Measurements from ENCODE around the gene ICE2.

The ICE2 gene

GRCh38 chr15:60386615-60387014, 92.3 kb downstream of the ICE2 start:
- no peak for DNase-seq

GRCh38 chr15:60385620-60386552, 93.1 kb downstream of the ICE2 start:
- DNase-seq, result no peak

GRCh38 chr15:60384526-60385126, 94.3 kb downstream of the ICE2 start:
- no peak for DNase-seq

DNA sequence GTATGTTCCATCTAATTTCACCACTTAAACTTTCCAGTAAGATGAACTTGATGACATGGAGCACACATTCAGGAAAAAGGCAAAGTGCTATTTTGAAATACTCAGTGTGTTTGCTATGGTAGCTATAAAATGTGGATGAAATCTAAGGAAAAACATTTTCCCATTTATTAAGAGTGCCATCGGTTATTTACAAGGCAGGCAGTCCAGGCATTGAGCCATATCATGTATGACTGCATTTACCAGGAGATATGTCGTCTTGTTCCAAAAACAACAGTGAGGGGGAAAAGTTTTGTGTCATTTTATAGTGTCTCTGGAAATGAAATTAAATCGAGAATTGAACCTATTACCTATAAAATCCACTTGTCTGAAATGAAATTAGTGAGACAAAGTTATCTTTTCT, 94.9 kb downstream of the ICE2 start:
- no peak for DNase-seq

DNA sequence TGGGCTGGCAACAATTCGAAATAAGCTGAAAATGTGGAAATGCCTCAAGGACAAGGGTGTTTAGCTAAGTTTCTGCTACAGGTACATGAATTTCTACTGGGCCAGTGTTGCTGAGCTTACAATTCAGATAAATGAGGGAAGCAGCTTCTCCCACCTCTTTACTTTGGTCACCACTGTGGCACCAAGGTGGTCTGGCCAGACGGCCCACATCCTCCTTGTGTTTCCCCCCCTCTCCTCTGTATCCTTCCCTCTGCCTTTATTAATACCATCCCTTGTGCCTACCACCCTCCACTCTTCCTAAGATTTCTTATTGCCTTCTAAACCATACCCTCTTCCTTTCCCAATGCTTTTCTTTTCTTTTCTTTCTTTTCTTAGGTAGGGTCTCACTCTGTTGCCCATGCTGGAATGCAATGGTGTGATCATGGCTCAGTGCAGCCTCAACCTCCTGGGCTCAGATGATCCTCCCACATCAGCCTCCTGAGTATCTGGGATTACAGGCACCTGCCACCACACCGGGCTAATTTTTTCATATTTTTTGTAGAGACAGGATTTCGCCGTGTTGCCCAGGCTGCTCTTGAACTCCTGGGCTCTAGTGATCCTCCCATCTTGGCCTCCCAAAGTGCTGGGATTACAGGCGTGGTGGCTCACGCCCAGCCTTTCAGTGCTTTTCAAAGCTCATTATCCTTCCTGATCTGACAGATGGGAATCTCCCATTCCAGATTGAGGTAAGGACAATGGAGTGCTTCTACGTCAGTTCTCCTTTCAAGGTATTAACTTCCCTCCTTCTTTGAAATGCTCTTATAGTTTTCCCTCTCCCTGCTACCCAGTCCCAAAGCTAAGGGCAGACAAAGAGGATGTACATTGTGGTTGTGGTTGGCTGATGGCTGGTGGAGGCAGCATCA, 95.9 kb downstream of the ICE2 start:
- DNase-seq, result no peak

DNA sequence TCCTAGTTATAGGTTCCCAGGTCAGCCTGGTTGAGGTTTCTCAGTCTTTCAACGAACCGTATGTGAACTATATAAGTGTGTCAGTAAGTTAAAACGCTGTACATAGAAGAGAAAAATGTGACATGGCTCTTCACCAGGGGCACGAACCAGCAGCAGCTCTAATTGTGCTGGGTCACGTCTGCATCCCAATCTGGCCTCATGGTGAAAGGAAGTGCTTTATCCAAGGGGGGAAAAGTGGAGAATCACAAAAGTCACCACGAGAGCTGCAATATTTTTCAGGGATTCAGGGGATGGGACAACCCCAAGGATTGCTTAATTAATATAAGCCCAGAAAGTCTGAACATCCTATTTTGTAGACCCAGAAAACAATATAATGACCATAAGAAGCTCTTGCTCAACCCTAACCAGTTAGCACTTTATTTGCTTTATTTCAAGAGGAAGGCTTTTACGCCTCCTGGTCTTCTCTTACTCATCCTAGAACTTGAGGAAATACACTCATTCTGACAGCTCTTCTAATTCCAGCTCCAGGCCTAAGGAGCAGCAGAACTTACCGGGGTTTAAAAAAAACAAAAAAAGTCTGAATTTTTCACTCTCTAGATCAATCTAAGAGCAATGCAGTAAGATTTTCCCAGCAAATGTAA, 97.7 kb downstream of the ICE2 start:
- no peak for DNase-seq

DNA sequence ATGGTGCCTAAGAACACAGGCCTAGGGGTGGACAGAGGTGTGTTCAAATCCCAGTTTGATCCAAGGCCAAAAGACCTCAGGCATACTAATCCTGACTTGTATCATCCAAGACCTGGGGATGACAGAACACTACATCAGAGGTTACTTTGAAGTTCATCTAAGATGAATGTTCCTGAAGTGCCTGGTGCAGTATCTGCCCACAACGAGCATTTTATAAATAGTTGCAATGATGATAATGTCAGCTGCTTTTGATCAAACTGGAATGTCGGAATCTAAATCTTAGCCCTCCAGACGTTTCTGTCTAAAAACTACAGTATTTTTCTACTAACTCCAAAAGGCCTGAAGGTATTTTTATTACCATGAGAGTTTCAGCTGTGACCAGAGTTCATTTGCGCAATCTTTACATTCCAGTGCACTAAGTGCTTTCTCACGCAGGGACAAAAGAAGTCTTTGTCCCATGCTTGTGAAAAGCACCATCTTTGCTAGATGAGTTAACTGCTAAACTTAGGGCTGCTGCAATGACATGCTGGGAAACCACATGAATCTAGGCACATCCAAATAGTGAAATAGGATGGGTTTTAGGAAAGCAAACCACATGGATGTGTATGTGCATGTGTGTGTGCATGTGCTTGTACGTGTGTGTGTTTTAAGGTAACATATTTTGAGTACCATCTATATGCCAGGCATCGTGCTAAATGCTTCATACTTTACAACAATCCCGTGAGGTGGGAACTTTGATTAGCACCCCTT, 99.2 kb downstream of the ICE2 start:
- no peak for DNase-seq

DNA sequence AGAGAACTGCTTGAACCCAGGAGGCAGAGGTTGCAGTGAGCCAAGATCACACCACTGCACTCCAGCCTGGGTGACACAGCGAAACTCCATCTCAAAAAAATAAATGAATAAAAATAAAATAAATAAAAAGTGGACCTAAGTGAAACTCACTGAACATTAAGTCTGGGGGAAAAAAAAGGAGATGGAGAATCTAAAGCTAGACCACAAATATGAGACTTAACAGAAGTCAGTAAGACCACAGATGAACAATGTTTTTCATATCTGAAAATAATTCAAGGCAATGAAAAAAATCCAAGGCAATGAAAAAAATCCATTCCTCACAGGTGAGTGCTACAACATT, 99.8 kb downstream of the ICE2 start:
- no peak for DNase-seq

- no peak for DNase-seq
Measured at GRCh38 chr15:60376677-60377095, 102.3 kb downstream of the ICE2 start.

GRCh38 chr15:60375306-60375705, 103.6 kb downstream of the ICE2 start:
- no peak for DNase-seq

DNA sequence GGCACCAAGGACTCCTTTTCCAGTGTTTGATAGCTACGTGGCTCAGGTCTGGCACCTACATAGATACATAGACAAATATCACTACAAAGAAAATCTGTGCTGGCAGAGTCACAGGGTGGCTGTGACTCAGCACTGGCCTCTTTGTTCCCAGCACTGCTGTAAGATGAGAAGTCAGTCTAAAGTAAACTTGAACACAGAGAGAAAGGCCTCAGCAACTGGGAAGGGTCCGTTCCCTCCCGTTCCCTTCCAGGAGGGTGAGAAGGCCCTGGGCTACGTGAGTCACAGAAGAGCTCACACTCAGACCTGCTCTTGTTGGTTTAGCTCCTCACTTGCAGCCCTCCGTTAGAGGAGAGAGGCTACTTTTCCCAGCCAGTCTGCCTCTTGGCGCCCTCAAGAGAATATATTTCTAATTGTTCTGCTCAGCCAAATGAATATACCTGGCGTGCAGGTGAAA, 104.3 kb downstream of the ICE2 start:
- DNase-seq, result peak; percentile 28

- DNase-seq, result no peak
Measured at GRCh38 chr15:60374209-60374608, 104.7 kb downstream of the ICE2 start.

- no peak for DNase-seq
Measured at GRCh38 chr15:60373745-60374144, 105.2 kb downstream of the ICE2 start.

GRCh38 chr15:60373327-60373726, 105.6 kb downstream of the ICE2 start:
- DNase-seq, result no peak

DNA sequence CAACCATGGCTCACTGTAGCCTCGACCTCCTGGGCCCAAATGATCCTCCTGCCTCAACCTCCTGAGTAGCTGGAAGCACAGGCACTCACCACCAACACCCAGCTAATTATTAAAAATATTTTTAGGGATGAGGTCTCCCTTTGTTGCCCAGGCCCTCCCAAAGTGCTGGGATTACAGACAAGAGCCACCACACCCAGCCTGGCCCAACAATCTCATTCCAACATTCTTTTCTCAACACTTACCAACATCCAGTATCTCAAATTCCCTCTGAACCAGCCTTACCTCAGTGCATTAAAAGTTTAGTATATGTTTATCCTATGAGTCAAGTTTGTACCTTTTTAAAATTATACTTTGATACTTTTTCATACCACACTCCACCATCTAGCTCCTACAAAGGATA, 106.2 kb downstream of the ICE2 start:
- DNase-seq, result no peak

GRCh38 chr15:60372227-60372626, 106.7 kb downstream of the ICE2 start:
- DNase-seq, result no peak

DNA sequence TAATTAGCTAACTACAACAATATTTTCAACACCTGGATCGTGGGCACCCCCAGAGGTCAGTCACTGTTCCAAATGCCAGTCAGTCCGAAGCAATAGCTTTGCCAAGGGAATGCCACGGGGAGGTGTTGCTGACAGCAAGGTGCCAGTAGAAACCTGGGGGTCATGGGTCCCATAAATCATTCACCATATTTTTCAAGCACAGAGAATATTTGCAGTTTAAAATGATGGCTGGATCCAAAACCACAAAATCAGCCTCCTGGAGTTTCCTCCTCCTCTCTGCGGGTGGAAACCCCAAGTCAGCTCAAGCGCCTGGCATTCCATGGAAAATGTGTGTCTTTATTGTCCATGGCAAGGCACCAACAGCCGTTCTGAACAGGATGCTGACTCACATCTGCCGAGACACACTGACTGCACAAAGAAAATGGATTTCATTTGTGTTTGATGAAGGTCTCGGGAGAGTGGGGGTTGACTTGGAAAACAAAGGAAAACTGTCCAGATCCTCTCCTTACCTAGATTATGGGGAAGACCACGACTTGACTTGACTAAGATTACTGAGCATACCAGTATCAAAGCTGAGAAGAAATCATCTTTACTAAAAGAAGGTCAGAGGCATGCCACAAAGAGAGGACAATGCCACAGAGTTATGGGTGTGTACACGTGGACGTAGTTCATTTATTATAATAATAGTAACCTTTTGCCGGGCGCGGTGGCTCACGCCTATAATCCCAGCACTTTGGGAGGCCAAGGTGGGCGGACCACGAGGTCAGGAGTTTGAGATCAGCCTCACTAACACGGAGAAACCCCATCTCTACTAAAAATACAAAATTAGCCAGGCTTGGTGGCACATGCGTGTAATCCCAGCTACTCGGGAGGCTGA, 107.5 kb downstream of the ICE2 start:
- DNase-seq, result no peak

DNA sequence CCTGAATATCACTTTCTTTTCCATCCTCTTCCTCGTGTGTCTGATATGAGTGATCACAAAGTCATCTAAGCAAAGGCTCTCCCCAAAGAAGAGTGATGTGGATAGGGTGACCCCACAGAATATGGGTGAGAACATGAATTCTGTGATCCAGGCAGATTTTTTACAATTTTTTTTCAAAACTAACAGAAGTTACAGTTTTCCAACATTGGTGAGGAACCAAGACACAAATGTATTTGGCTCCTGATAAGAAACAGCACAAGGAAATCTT, 108.1 kb downstream of the ICE2 start:
- no peak for DNase-seq

- no peak for DNase-seq
Measured at GRCh38 chr15:60370105-60370868, 108.7 kb downstream of the ICE2 start.

DNA sequence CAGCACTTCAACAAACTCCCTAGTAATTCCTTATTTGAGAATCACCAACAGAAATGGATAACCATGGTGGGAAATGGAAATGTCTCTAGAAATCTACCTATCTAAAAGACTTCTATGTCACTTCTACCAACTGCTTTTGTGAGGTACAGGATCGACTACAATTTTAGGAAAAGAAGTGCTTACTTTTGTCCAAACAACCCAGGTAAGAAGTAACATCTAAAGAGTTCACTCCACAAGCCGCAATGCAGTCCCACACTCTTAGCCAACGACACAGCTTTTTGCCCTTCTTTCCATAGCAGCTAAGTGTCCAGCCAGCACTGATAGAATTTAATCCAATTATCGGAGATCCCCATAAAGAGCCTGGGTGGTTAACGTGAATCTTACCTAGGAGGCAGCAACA, 109.2 kb downstream of the ICE2 start:
- DNase-seq, result no peak

Data from NCI-H748 treated with DMSO at 0.1 percent for 48 hours (cell line).